Mesendoderm (in vitro differentiated cells): ENCODE data around the gene DNAJC4.
A peak's percentile ranks its signal among the peaks of the same experiment; 100 is the strongest.

Experiments
- DNase-seq: peaks from one replicate; pipeline ENCODE4 v3.0.0; 2013
- H2AK5ac ChIP-seq: 2 replicates; pipeline ENCODE4 v1.6.1; 2013; ENCODE audit warnings: low read length, inconsistent platforms
- H2BK120ac ChIP-seq: 2 replicates; pipeline ENCODE4 v1.6.1; 2013; ENCODE audit warnings: low read depth, mild to moderate bottlenecking, low read length, moderate library complexity, mixed read lengths
- H2BK15ac ChIP-seq: replicated peaks from 2 replicates; pipeline ENCODE4 v1.6.1; 2013; ENCODE audit warnings: low read depth, mild to moderate bottlenecking, moderate library complexity
- H2BK5ac ChIP-seq: 2 replicates; pipeline ENCODE4 v1.6.1; 2013; ENCODE audit warnings: low read length, inconsistent platforms
- H3K18ac ChIP-seq: 2 replicates; pipeline ENCODE4 v1.6.1; 2013; ENCODE audit warnings: mild to moderate bottlenecking, low read length, mixed read lengths
- H3K23ac ChIP-seq: one replicate; pipeline ENCODE4 v1.6.1; 2013; ENCODE audit warnings: low read length
- H3K27ac ChIP-seq: 2 replicates; pipeline ENCODE4 v1.5.1; 2013; ENCODE audit warnings: low read depth, mild to moderate bottlenecking, inconsistent platforms, low read length, moderate library complexity
- H3K27me3 ChIP-seq: 2 replicates; pipeline ENCODE4 v1.6.1; 2013; ENCODE audit warnings: low read length, control low read depth, mild to moderate bottlenecking, inconsistent platforms; ENCODE audit not compliant: insufficient read depth, poor library complexity
- H3K36me3 ChIP-seq: 2 replicates; pipeline ENCODE4 v1.6.1; 2013; ENCODE audit warnings: low read length, inconsistent platforms; ENCODE audit not compliant: control insufficient read depth, insufficient read depth
- H3K4ac ChIP-seq: one replicate; pipeline ENCODE4 v1.6.1; 2013; ENCODE audit warnings: low read depth, mild to moderate bottlenecking, low read length, moderate library complexity
- H3K4me1 ChIP-seq: 2 replicates; pipeline ENCODE4 v1.6.1; 2013; ENCODE audit warnings: low read depth, low read length, inconsistent platforms; ENCODE audit not compliant: control insufficient read depth
- H3K4me2 ChIP-seq: 2 replicates; pipeline ENCODE4 v1.6.1; 2013; ENCODE audit warnings: low read length
- H3K4me3 ChIP-seq: 2 replicates; pipeline ENCODE4 v1.5.1; 2013; ENCODE audit warnings: mild to moderate bottlenecking, low read length
- H3K56ac ChIP-seq: one replicate; pipeline ENCODE4 v1.6.1; 2013; ENCODE audit warnings: low read length
- H3K79me1 ChIP-seq: 2 replicates; pipeline ENCODE4 v1.6.1; 2013; ENCODE audit warnings: low read length, inconsistent platforms
- H3K79me2 ChIP-seq: 2 replicates; pipeline ENCODE4 v1.6.1; 2013; ENCODE audit warnings: mild to moderate bottlenecking, low read length; ENCODE audit not compliant: control insufficient read depth, insufficient read depth
- H3K9ac ChIP-seq: 2 replicates; pipeline ENCODE4 v1.6.1; 2013; ENCODE audit warnings: low read length, inconsistent platforms
- H4K5ac ChIP-seq: one replicate; pipeline ENCODE4 v1.6.1; 2013; ENCODE audit warnings: low read length
- H4K8ac ChIP-seq: one replicate; pipeline ENCODE4 v1.6.1; 2013; ENCODE audit warnings: low read depth, mild to moderate bottlenecking, control low read depth, low read length, moderate library complexity
- WGBS: extraction: QIAGEN DNeasy Blood & Tissue Kit; methylation state at CpG from one replicate; pipeline ENCODE4 v1.1.7; 2013; ENCODE audit warnings: low lambda C conversion rate, missing lambda C conversion rate; ENCODE audit not compliant: insufficient coverage; ENCODE audit errors: extremely low coverage; 5-methylcytosine and 5-hydroxymethylcytosine counted together

DNAJC4 gene

GRCh38 chr11:64229090-64229743 lies 1.1 kb upstream of the DNAJC4 start:
- Histone ChIP-seq H3K79me2 (no peaks in the 10 kb centered on the region), H2AK5ac (no peak overlapping the region), H3K36me3 (no peaks in the 10 kb centered on the region), H4K8ac (no peak overlapping the region), H3K79me1 (peaks cover 4% of the 10 kb centered on the region), H3K4ac (no peak overlapping the region), H3K4me2 (no peak overlapping the region), H3K23ac (no peak overlapping the region), H4K5ac (no peak overlapping the region), H3K4me1 (peaks cover 6% of the 10 kb centered on the region), H3K4me3 (no peak overlapping the region), H3K56ac (no peak overlapping the region), H3K27me3 (no peaks in the 10 kb centered on the region), H3K27ac (no peak overlapping the region), H2BK15ac (no peak overlapping the region), H2BK5ac (no peak overlapping the region), H3K9ac (peak overlapping the region; percentile 76), H3K18ac (no peak overlapping the region), H2BK120ac (no peak overlapping the region)
- whole genome bisulfite sequencing = no CpG with 5 or more reads among the region's 12 CpGs
- no peak for DNase-seq

- Histone ChIP-seq H2BK120ac (no peak overlapping the region), H2AK5ac (no peak overlapping the region), H3K9ac (peak overlapping the region; percentile 76), H3K4ac (no peak overlapping the region), H3K4me1 (peaks cover 6% of the 10 kb centered on the region), H3K27me3 (no peaks in the 10 kb centered on the region), H3K56ac (peak overlapping the region; percentile 87), H2BK15ac (no peak overlapping the region), H2BK5ac (no peak overlapping the region), H3K79me2 (no peaks in the 10 kb centered on the region), H4K5ac (no peak overlapping the region), H4K8ac (no peak overlapping the region), H3K18ac (no peak overlapping the region), H3K4me3 (peak overlapping the region; percentile 30), H3K23ac (no peak overlapping the region), H3K4me2 (peak overlapping the region; percentile 94), H3K36me3 (no peaks in the 10 kb centered on the region), H3K27ac (peak overlapping the region; percentile 38), H3K79me1 (peaks cover 4% of the 10 kb centered on the region)
- no CpG with 5 or more reads among the region's 13 CpGs for WGBS
- DNase-seq = no peak
Measured at GRCh38 chr11:64229744-64230170, 591 bp upstream of the DNAJC4 start.

DNA sequence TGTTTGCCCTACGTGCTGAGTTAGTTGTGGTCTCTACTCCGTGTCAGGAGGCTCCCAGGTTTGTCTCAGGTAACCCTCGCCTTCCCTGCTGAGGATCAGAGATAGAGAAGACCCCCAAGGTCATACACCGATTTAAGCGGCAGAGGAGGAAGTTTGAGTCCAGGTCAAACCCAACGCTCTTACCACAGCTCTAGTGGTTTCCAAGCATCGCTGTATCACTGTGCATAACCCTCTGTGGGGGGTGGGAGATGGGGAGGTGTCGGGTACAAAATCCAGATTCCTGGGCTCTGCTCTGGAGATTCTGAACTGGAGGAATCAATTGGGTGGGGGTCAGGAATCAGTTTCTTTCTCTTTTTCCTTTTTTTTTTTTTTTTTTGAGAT lies 627 bp downstream of the DNAJC4 start:
- DNase-seq = no peak

DNA sequence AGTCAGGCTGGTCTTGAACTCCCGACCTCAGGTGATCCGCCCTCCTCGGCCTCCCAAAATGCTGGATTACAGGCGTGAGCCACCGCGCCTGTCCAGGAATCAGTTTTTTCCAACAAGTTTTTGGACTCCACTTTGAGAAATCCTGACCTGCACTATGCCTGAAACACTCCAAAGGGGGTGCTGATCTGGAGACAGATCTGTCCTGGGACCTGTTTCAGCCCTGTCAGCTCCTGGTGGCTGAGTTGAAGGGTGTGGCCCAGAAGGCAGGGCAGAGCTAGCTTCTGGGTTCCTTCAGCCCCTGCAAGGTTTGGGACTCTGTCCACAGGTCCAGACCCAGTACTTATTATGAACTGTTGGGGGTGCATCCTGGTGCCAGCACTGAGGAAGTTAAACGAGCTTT lies 1.2 kb downstream of the DNAJC4 start:
- H3K9ac ChIP-seq = no peak overlapping the region

More for the DNA sequence above, 627 bp downstream of the DNAJC4 start:
- H3K36me3 ChIP-seq = no peaks in the 10 kb centered on the region
- H4K5ac ChIP-seq = no peak overlapping the region
- no peak overlapping the region for H4K8ac ChIP-seq
- peak overlapping the region; percentile 70 for H3K18ac ChIP-seq
- H3K4me2 ChIP-seq = peak overlapping the region; percentile 96
- no peak overlapping the region for H3K4ac ChIP-seq
- H3K79me2 ChIP-seq = no peaks in the 10 kb centered on the region
- no peak overlapping the region for H3K23ac ChIP-seq
- no peak overlapping the region for H2AK5ac ChIP-seq
- H3K27me3 ChIP-seq = no peaks in the 10 kb centered on the region
- peak overlapping the region; percentile 79 for H3K4me3 ChIP-seq
- H3K27ac ChIP-seq = peak overlapping the region; percentile 44
- peak overlapping the region; percentile 93 for H3K56ac ChIP-seq
- peak overlapping the region; percentile 91 for H3K9ac ChIP-seq
- H3K4me1 ChIP-seq = peaks cover 6% of the 10 kb centered on the region
- no peak overlapping the region for H2BK120ac ChIP-seq
- H3K79me1 ChIP-seq = peaks cover 4% of the 10 kb centered on the region
- no peak overlapping the region for H2BK15ac ChIP-seq
- WGBS = no CpG with 5 or more reads among the region's 8 CpGs
- H2BK5ac ChIP-seq = no peak overlapping the region

DNA sequence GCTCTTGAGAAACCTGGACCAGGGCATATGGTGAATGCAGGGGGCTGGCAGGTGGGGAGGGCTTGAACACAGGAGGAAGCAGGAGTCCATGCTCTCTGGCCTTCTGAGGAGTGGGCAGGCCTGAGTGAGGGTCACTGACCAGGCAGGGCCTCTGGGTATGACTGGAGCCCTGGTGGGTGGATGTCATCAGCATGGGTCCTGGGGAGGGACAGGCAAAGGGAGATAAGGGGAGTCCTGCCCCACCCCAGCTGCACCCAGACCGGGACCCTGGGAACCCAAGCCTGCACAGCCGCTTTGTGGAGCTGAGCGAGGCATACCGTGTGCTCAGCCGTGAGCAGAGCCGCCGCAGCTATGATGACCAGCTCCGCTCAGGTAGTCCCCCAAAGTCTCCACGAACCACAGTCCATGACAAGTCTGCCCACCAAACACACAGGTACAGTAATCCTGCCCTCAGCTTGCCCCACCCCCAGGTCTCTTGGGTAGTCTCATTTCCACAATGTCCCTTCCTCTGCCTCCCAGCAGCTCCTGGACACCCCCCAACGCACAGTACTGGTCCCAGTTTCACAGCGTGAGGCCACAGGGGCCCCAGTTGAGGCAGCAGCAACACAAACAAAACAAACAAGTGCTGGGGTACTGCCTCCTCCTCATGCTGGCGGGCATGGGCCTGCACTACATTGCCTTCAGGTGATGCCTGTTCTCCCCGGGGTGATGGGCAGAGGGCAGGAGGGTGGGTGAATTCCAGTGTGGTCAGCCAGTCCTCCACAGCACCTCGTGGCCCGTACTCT lies 2.0 kb downstream of the DNAJC4 start:
- DNase-seq = no peak
- Histone ChIP-seq H3K4me2 (no peak overlapping the region), H2AK5ac (no peak overlapping the region), H3K4me1 (peaks cover 4% of the 10 kb centered on the region), H4K5ac (no peak overlapping the region), H3K4me3 (no peak overlapping the region), H3K23ac (no peak overlapping the region), H3K27me3 (no peaks in the 10 kb centered on the region), H3K4ac (no peak overlapping the region), H3K79me2 (no peaks in the 10 kb centered on the region), H2BK5ac (no peak overlapping the region), H3K36me3 (no peaks in the 10 kb centered on the region), H3K18ac (no peak overlapping the region), H3K27ac (no peak overlapping the region), H4K8ac (no peak overlapping the region), H2BK15ac (no peak overlapping the region), H3K79me1 (peaks cover 2% of the 10 kb centered on the region), H2BK120ac (no peak overlapping the region), H3K56ac (peak overlapping the region; percentile 34), H3K9ac (no peak overlapping the region)
- WGBS = no CpG with 5 or more reads among the region's 15 CpGs

More for the DNA sequence above, 1.2 kb downstream of the DNAJC4 start:
- no CpG with 5 or more reads among the region's 7 CpGs for WGBS
- no peak overlapping the region for H3K4me2 ChIP-seq
- H2BK120ac ChIP-seq = no peak overlapping the region
- no peak overlapping the region for H4K5ac ChIP-seq
- H3K4me3 ChIP-seq = no peak overlapping the region
- H3K4ac ChIP-seq = no peak overlapping the region
- H3K18ac ChIP-seq = no peak overlapping the region
- no peaks in the 10 kb centered on the region for H3K27me3 ChIP-seq
- peaks cover 4% of the 10 kb centered on the region for H3K79me1 ChIP-seq
- no peak overlapping the region for H3K56ac ChIP-seq
- H2BK15ac ChIP-seq = no peak overlapping the region
- no peak overlapping the region for H2AK5ac ChIP-seq
- no peaks in the 10 kb centered on the region for H3K36me3 ChIP-seq
- no peak overlapping the region for H2BK5ac ChIP-seq
- H3K4me1 ChIP-seq = peaks cover 6% of the 10 kb centered on the region
- no peak for DNase-seq
- H3K27ac ChIP-seq = no peak overlapping the region
- no peaks in the 10 kb centered on the region for H3K79me2 ChIP-seq
- no peak overlapping the region for H4K8ac ChIP-seq
- no peak overlapping the region for H3K23ac ChIP-seq
